CMK (cell line): Measurements from ENCODE around the gene ATN1.
"Not testable (repeated sequence)": the region's sequence is repeated elsewhere in the genome, so short reads cannot be mapped to it uniquely, and the experiment has no call there.

ENCODE experiments used
- DNase-seq: peaks from one replicate; pipeline ENCODE4 v3.0.0-alpha.2; 2010; ENCODE audit warnings: low read depth

The ATN1 gene

GRCh38 chr12:6904280-6905276 is 23.2 kb upstream of the ATN1 start, which contains the start of gene LRRC23:
TSS of gene LRRC23 (plus strand) at chr12:6904822. CDS start at chr12:6905634, 812 bp downstream.
- DNase-seq, result peak; percentile 86

DNA sequence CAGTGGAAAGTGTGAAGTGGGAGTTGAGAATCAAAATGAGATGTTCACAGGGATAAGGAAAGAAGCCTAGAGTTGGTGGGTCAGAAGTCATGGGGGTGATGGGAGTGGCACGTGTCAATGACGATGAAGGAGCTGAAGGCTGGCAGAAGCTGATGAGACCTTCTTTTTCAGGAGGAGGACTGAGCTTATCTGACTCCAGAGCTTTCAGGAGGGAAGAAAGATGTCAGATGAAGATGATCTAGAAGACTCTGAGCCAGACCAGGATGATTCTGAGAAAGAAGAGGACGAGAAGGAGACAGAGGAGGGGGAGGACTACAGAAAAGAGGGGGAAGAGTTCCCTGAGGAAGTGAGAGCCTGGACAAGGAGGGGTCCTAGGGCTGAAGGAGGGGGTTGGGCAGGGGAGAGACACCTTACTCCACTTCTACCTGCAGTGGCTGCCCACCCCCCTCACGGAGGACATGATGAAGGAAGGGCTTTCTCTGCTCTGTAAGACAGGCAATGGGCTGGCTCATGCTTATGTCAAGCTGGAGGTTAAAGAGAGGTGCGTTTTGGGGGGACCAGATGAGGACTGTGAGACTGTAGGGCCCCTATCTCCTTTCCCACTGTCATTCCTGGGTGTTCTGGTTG is 22.2 kb upstream of the ATN1 start:
- no peak for DNase-seq

GRCh38 chr12:6908141-6908540 is 19.6 kb upstream of the ATN1 start:
- not testable (repeated sequence) for DNase-seq

DNA sequence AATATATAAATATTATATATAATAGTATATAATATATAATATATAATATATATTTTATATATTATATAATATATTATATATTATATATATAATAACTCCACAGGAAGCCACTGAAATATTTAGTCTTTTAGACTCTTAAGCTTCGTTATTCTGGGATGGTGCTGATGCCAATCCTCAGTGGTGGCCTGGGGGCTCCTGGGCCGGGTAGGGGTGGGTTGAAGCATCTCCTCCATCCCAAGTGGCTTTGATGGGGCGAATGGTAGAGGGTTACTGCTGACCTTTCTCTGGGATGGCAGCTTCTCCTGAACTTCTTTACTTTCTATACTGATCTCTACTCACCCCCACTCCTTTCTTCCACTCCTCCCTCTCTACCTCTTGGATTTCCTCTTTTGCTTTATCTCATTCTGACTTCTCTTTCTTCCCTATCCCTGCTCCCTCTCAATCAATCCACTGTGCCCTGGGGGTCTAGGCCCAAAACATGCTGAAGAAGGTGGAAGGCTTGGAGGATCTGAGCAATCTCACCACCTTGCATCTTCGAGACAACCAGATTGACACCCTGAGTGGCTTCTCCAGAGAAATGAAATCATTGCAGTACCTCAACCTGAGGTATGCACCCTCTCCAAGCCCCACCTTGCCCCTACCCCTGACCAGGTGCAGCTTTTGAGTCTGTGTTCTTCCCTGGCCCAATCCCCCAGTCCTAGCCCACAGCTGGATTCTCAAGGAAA is 18.2 kb upstream of the ATN1 start:
- no peak for DNase-seq

GRCh38 chr12:6912164-6912935 is 15.4 kb upstream of the ATN1 start:
- DNase-seq, result no peak

DNA sequence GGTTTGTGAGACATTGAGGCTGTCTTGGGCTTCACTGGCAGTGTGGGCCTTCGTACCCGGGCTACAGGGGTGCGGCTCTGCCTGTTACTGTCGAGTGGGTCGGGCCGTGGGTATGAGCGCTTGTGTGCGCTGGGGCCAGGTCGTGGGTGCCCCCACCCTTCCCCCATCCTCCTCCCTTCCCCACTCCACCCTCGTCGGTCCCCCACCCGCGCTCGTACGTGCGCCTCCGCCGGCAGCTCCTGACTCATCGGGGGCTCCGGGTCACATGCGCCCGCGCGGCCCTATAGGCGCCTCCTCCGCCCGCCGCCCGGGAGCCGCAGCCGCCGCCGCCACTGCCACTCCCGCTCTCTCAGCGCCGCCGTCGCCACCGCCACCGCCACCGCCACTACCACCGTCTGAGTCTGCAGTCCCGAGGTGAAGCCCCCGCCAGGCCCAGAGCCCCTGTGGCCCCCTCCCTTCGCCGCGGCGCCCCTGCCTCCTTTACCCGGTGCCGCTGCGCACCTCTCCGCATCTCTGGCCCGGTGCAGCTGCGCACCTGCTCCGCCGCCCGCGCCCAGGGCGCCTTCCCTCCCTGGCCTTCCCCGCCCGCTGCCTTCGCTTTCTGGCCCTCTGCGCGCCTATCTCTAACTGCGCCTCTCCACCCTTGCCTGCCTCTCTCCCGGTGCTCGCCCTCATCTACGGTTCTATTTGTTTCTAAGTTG is 13.4 kb upstream of the ATN1 start, which contains the start of gene ENO2:
TSS of gene ENO2 (plus strand) at position 335 of the 701 bp plus-strand sequence. CDS start 1,253 bp downstream, outside the sequence.
- DNase-seq, result no peak

DNA sequence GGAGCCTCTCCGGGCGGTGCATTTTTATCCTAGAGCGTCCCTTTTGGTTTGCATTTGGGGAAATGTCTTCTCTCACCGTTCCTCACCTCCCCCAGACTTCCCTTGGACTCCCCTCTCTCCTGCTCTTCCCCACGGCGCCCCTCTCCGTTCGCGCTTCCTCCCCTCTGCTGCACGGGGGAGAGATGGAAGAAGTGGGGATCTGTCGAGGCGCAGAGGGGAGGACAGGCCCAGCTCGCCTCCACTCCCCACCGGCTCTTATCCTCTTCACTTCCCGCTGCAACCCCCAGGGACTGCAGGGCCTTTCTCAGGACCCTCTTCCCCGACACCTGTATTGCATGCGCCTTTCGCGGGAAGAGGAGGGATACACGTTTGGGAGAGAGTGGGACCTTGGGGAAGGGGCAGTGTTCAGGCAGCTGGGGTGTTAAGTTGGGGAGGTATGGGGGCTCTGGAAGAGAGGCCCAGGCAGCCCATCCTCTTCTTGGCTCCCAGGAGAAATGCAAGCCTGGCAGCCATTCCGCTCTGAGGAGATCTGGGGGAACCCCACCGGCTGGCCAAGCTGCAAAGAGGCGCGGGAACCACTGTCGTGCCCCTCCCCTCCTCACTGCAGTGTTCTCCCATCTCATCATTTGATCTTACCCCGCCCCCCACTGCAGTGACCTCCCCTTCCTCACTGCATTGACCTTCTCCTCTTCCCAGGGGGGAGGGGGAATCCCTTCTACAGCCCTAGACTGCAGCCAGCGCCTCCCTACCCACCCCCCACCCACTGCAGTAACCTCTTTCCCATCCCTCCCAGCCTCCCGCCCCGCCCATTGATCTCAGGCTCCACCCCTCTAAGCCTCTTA is 12.6 kb upstream of the ATN1 start:
- no peak for DNase-seq

- DNase-seq, result no peak
These were observed 11.9 kb upstream of the ATN1 start for GRCh38 chr12:6915789-6916285.

DNA sequence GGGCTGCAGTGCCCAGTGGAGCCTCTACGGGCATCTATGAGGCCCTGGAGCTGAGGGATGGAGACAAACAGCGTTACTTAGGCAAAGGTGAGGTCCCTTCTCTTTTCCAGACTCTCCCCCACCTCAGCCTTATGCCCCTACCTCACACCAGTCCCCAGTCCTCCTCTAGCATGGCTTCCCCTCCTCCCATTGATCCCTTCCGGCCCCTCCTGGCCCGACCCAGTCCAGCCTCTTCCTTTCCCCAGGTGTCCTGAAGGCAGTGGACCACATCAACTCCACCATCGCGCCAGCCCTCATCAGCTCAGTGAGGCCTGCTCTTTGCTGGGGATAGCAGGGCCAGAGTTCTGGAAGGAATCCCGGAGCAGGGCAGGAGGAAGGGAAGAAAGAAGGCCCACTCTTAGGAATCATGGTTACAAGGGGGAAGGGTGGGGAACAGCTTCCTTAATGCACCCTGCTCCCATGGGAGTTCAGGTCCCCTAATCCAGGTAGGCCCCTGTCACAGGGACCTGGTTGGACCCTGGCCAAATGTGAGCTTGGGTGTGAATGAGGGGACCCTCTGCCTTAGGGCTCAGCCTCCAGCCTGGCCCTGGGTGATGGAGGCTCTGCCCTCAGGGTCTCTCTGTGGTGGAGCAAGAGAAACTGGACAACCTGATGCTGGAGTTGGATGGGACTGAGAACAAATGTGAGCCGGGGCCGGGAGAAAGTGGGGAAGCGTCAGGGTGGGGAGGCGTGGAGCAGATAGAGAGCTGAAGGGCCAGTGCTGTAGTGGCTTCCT is 11.1 kb upstream of the ATN1 start:
- no peak for DNase-seq

- no peak for DNase-seq
These were observed 10.1 kb upstream of the ATN1 start for GRCh38 chr12:6917491-6918231.

DNA sequence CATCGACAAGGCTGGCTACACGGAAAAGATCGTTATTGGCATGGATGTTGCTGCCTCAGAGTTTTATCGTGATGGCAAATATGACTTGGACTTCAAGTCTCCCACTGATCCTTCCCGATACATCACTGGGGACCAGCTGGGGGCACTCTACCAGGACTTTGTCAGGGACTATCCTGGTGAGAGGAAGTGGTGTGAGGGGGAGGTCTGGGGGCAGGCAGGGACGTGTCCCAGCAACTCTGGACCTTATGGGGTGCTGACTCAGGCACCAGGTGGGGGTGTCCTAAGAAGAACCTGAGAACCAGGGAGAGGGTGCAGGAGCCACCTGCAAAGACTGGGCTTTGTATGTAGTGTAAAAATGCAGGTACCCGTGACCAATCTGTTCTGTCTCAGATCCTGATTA is 8.2 kb upstream of the ATN1 start:
- no peak for DNase-seq

DNA sequence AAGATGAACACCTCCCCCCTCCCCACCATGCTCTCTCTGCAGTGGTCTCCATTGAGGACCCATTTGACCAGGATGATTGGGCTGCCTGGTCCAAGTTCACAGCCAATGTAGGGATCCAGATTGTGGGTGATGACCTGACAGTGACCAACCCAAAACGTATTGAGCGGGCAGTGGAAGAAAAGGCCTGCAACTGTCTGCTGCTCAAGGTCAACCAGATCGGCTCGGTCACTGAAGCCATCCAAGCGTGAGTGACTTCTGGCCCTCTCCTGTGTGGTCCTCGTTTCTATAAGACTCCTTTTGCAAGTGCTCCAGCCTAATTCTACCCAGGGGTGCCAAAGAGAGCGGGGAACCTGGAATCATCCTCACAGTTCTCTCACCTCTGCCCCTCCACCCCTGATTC is 6.2 kb upstream of the ATN1 start:
- DNase-seq, result no peak

DNA sequence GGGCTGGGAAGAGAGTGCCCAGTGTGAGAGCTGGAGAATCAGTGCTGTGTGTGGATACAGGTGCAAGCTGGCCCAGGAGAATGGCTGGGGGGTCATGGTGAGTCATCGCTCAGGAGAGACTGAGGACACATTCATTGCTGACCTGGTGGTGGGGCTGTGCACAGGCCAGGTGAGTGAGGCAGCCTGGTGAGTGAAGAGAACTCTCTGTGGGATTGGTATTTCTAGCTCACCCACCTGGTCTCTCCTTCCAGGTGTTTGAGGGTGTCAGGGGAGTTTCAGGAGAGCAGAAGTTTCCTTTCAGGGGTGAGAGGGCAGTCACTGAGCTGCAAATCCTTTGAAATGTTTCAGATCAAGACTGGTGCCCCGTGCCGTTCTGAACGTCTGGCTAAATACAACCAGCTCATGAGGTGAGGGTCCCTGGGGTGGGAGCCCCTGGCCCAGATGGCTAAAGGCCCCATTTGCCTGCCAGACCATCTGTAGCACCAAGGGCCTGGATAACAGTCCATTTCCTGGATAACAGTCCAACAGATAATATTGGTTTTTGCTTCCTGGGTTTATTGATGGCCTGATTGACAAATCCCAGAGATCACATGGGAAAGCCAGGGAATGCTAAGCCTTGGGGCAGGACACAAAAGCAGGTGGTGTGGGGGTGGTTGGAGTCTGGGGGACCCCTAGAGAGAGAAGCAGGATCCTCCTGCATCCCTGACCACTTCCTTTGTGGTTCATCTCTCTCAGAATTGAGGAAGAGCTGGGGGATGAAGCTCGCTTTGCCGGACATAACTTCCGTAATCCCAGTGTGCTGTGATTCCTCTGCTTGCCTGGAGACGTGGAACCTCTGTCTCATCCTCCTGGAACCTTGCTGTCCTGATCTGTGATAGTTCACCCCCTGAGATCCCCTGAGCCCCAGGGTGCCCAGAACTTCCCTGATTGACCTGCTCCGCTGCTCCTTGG is 5.5 kb upstream of the ATN1 start:
- no peak for DNase-seq

DNA sequence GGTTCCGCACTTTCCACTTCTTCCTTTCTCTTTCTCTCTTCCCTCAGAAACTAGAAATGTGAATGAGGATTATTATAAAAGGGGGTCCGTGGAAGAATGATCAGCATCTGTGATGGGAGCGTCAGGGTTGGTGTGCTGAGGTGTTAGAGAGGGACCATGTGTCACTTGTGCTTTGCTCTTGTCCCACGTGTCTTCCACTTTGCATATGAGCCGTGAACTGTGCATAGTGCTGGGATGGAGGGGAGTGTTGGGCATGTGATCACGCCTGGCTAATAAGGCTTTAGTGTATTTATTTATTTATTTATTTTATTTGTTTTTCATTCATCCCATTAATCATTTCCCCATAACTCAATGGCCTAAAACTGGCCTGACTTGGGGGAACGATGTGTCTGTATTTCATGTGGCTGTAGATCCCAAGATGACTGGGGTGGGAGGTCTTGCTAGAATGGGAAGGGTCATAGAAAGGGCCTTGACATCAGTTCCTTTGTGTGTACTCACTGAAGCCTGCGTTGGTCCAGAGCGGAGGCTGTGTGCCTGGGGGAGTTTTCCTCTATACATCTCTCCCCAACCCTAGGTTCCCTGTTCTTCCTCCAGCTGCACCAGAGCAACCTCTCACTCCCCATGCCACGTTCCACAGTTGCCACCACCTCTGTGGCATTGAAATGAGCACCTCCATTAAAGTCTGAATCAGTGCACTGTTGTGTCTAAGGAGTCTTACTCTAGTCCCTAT is 4.6 kb upstream of the ATN1 start:
- DNase-seq, result no peak

DNA sequence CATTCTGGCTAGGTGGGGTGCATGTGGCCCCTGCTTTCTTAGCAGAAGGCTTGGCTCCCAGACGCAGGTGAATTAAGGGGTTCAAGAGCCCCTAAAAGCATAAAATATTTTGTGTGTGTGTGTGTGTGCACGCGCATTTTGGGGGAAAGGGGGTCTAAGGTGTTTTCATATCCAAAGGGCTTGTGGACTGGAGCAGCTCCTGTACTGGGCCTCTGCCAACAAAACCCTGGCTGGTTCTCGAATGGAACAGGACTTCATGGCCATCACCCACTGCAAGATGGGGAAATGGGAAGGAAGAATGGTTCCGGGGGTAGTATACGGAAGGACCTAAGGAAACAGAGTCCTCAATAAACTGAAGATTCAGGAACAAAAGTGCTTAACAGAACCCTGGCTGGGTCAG is 3.9 kb upstream of the ATN1 start:
- no peak for DNase-seq

DNA sequence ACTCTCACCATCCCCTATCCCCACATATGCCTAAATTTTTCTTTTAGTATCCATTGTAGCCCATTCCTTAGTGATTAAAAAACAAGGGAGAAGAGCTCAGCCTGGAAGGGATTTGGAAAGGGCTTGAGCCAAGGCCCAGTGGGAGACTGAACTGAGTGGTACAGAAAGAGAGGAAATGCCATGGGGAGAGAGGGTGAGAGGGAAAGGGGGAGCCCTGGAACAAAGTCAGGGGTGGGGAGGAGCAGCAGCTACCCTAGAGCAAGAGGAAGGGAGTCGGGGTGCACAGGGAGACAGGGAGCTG is 2.6 kb upstream of the ATN1 start:
- DNase-seq, result no peak
